ENCODE results near the gene MSRB1. TPM values are rescaled to one million over a fixed set of nuclear protein-coding genes. Genes with fewer than 3 reads are reported as not detected.

Gene MSRB1
- total and polyA plus RNA-seq, 2 of the 13 experiments (the other 11 are each of a cell fraction or from before 2014, with no cell fraction given), result 32.1 to 75.4 TPM

DNA sequence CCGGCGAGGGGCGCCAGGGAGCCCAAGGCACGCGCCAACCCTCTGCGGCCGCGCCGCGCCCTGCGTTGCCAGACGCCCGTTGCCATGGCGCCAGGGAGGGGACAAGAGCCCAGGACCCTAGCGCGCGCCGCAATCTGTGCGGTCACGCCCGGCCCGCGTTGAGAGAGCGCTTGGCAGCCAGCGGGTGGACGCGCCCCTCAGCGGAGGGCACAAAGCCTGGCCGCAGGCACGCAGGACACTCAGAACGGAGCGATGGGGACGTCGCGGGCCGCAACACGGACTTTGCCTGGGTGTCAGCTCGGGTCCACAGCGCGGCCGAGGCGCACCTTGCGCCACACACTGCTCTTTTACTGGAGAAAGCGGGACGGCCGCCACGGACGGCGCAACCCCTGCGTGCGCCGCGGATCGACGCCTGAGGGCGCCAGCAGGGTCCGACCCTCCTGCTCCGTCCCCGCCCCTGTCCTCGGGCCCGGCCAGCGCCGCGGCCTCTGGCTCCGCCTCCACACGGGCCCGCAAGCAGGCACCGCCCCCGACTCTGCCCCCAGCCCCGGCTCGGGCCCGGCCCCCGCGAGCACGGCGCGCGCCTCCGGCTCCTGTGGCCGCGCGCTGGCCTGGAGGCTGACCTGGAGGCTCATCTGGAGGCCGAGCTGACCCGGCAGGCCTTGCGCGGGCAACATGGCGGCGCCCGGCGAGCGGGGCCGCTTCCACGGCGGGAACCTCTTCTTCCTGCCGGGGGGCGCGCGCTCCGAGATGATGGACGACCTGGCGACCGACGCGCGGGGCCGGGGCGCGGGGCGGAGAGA is 40.7 kb upstream of the MSRB1 start, which contains the start of gene GFER (continued):
- TF ChIP-seq, protein P1, sequence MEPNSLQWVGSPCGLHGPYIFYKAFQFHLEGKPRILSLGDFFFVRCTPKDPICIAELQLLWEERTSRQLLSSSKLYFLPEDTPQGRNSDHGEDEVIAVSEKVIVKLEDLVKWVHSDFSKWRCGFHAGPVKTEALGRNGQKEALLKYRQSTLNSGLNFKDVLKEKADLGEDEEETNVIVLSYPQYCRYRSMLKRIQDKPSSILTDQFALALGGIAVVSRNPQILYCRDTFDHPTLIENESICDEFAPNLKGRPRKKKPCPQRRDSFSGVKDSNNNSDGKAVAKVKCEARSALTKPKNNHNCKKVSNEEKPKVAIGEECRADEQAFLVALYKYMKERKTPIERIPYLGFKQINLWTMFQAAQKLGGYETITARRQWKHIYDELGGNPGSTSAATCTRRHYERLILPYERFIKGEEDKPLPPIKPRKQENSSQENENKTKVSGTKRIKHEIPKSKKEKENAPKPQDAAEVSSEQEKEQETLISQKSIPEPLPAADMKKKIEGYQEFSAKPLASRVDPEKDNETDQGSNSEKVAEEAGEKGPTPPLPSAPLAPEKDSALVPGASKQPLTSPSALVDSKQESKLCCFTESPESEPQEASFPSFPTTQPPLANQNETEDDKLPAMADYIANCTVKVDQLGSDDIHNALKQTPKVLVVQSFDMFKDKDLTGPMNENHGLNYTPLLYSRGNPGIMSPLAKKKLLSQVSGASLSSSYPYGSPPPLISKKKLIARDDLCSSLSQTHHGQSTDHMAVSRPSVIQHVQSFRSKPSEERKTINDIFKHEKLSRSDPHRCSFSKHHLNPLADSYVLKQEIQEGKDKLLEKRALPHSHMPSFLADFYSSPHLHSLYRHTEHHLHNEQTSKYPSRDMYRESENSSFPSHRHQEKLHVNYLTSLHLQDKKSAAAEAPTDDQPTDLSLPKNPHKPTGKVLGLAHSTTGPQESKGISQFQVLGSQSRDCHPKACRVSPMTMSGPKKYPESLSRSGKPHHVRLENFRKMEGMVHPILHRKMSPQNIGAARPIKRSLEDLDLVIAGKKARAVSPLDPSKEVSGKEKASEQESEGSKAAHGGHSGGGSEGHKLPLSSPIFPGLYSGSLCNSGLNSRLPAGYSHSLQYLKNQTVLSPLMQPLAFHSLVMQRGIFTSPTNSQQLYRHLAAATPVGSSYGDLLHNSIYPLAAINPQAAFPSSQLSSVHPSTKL (CRISPR knock-in tag; IDR thresholded peaks at IDR 0.05), result peak; percentile 9; the same call in 1 of the 2 replicates
- TF ChIP-seq ZNF263 (CRISPR knock-in tag; IDR thresholded peaks at IDR 0.05) (peak; percentile 18; the same call in 1 of the 2 replicates), ZSCAN21 (CRISPR knock-in tag; IDR thresholded peaks at IDR 0.05; ENCODE audit: borderline replicate concordance) (peak; percentile 23), PHF21A (CRISPR knock-in tag; IDR thresholded peaks at IDR 0.05) (peak; percentile 65), PITX1 (CRISPR knock-in tag; IDR thresholded peaks at IDR 0.05) (peak; percentile 57), PHF8 (CRISPR knock-in tag; IDR thresholded peaks at IDR 0.05) (peak; percentile 61), ZNF3 (CRISPR knock-in tag; IDR thresholded peaks at IDR 0.05) (0 out of 2 replicates have a peak, but pooled peaks have one; percentile 12), ZNF672 (CRISPR knock-in tag; IDR thresholded peaks at IDR 0.05) (0 out of 2 replicates have a peak, but pooled peaks have one; percentile 61), ZNF20 (CRISPR knock-in tag; IDR thresholded peaks at IDR 0.05) (no peak), MLLT10 (CRISPR knock-in tag; IDR thresholded peaks at IDR 0.05) (no peak), ZNF251 (CRISPR knock-in tag; IDR thresholded peaks at IDR 0.05) (no peak), MAFG (CRISPR knock-in tag; IDR thresholded peaks at IDR 0.05) (no peak)
- TF ChIP-seq, protein P2, sequence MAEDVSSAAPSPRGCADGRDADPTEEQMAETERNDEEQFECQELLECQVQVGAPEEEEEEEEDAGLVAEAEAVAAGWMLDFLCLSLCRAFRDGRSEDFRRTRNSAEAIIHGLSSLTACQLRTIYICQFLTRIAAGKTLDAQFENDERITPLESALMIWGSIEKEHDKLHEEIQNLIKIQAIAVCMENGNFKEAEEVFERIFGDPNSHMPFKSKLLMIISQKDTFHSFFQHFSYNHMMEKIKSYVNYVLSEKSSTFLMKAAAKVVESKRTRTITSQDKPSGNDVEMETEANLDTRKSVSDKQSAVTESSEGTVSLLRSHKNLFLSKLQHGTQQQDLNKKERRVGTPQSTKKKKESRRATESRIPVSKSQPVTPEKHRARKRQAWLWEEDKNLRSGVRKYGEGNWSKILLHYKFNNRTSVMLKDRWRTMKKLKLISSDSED (CRISPR knock-in tag; IDR thresholded peaks at IDR 0.05), result no peak
- TF ChIP-seq, protein P3, sequence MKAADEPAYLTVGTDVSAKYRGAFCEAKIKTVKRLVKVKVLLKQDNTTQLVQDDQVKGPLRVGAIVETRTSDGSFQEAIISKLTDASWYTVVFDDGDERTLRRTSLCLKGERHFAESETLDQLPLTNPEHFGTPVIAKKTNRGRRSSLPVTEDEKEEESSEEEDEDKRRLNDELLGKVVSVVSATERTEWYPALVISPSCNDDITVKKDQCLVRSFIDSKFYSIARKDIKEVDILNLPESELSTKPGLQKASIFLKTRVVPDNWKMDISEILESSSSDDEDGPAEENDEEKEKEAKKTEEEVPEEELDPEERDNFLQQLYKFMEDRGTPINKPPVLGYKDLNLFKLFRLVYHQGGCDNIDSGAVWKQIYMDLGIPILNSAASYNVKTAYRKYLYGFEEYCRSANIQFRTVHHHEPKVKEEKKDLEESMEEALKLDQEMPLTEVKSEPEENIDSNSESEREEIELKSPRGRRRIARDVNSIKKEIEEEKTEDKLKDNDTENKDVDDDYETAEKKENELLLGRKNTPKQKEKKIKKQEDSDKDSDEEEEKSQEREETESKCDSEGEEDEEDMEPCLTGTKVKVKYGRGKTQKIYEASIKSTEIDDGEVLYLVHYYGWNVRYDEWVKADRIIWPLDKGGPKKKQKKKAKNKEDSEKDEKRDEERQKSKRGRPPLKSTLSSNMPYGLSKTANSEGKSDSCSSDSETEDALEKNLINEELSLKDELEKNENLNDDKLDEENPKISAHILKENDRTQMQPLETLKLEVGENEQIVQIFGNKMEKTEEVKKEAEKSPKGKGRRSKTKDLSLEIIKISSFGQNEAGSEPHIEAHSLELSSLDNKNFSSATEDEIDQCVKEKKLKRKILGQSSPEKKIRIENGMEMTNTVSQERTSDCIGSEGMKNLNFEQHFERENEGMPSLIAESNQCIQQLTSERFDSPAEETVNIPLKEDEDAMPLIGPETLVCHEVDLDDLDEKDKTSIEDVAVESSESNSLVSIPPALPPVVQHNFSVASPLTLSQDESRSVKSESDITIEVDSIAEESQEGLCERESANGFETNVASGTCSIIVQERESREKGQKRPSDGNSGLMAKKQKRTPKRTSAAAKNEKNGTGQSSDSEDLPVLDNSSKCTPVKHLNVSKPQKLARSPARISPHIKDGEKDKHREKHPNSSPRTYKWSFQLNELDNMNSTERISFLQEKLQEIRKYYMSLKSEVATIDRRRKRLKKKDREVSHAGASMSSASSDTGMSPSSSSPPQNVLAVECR (CRISPR knock-in tag; IDR thresholded peaks at IDR 0.05; ENCODE audit: borderline replicate concordance), result peak; percentile 93
- TF ChIP-seq, protein P4, sequence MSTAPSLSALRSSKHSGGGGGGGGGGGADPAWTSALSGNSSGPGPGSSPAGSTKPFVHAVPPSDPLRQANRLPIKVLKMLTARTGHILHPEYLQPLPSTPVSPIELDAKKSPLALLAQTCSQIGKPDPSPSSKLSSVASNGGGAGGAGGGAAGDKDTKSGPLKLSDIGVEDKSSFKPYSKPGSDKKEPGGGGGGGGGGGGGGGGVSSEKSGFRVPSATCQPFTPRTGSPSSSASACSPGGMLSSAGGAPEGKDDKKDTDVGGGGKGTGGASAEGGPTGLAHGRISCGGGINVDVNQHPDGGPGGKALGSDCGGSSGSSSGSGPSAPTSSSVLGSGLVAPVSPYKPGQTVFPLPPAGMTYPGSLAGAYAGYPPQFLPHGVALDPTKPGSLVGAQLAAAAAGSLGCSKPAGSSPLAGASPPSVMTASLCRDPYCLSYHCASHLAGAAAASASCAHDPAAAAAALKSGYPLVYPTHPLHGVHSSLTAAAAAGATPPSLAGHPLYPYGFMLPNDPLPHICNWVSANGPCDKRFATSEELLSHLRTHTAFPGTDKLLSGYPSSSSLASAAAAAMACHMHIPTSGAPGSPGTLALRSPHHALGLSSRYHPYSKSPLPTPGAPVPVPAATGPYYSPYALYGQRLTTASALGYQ (CRISPR knock-in tag; IDR thresholded peaks at IDR 0.05), result peak; percentile 52; the same call in 1 of the 2 replicates
- TF ChIP-seq, protein P5, sequence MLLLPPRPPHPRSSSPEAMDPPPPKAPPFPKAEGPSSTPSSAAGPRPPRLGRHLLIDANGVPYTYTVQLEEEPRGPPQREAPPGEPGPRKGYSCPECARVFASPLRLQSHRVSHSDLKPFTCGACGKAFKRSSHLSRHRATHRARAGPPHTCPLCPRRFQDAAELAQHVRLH (CRISPR knock-in tag; IDR thresholded peaks at IDR 0.05; ENCODE audit: borderline replicate concordance, low read depth), result peak; percentile 82; the same call in 1 of the 2 replicates

All from HepG2 (cell line).